ENCODE results near the gene ATAD5. TPM values are rescaled to one million over a fixed set of nuclear protein-coding genes. Genes with fewer than 3 reads are reported as not detected.

The ATAD5 gene
- total RNA-seq, 3 donors from 2014 or later, result 1.3 to 3.1 (median 1.6) TPM

DNA sequence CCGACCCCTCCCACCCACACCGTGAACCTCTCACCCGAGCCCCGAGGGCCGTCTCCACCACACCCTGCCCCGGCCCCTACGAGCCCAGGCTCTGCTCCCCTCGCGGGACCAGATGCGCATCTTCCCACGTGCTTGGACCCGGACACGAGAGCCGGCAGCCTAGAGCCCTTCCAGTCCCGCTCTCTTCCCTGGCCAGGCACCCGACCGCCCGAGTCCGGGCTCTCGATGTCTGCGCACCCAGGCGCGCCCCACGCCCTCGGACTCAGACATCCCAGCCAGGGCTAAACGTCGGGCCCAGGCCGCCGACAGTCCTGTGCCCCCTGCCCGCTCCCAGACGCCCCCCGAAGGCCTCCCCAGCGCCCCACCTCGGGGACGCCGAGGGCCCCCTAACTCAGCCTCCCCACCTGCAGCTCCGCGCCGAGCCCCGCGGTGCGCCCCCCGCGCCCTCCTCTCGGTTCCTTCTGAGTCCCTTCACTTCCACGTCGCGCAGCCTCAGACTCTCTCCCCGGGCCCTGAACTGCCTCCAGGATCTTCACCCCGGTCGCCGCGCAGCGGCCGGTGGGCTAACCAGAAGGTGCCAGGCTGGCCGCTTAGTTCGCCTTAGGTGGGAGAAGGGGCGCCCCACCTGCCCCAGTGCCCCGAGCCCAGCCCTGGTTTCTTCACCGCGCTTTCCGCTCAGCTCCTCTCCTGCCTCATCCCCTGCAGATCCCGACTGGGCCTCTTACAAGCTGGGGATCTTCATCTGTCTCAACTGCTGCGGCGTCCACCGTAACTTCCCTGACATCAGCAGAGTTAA lies 90.7 kb downstream of the ATAD5 start:
- no peaks in the 10 kb centered on the region for H3K9me3 ChIP-seq
- intact Hi-C loops (cut with DNase I; ENCODE audit: low total_unique reads), result no loop called here
- DNase-seq (ENCODE audit: low spot score in 2 of 2), result no peak
- H3K27me3 ChIP-seq, result peaks cover 5 to 22% of the 10 kb centered on the region in 2 donors
- no peak for TF ChIP-seq POLR2AphosphoS5 (IDR thresholded peaks at IDR 0.05)
- TF ChIP-seq, protein P1, sequence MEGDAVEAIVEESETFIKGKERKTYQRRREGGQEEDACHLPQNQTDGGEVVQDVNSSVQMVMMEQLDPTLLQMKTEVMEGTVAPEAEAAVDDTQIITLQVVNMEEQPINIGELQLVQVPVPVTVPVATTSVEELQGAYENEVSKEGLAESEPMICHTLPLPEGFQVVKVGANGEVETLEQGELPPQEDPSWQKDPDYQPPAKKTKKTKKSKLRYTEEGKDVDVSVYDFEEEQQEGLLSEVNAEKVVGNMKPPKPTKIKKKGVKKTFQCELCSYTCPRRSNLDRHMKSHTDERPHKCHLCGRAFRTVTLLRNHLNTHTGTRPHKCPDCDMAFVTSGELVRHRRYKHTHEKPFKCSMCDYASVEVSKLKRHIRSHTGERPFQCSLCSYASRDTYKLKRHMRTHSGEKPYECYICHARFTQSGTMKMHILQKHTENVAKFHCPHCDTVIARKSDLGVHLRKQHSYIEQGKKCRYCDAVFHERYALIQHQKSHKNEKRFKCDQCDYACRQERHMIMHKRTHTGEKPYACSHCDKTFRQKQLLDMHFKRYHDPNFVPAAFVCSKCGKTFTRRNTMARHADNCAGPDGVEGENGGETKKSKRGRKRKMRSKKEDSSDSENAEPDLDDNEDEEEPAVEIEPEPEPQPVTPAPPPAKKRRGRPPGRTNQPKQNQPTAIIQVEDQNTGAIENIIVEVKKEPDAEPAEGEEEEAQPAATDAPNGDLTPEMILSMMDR (IDR thresholded peaks at IDR 0.05), result no peak
- peak overlapping the region; percentile 55 to 77 (median 61) for H3K4me3 ChIP-seq
- H3K4me1 ChIP-seq, result peaks cover 0 to 10% of the 10 kb centered on the region in 2 donors
- peak overlapping the region in 1 of 2 donors; percentile 26 for H3K27ac ChIP-seq
- no peaks in the 10 kb centered on the region for H3K36me3 ChIP-seq

DNA sequence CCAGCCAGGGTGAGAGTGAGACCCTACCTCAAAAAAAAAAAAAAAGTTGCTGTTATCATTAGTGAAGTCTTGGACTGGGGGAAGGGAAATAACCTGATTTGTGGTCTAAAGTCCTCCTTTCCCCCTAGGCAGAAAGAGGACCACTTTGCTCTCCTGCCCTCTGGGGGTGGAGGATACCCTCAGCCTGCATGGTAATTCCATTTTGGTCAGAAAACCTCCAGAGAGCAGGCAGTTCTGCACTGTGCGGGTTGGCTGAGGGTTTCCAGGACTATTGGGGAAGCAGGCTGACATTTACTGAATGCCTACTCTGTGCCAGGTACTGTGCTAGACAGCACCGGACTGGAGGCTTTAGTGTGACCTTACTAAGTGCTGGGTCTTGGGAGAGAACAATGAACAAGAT lies 92.6 kb downstream of the ATAD5 start:
- peaks cover 5 to 22% of the 10 kb centered on the region in 2 donors for H3K27me3 ChIP-seq
- no peak for DNase-seq (ENCODE audit: low spot score in 2 of 2)
- no peaks in the 10 kb centered on the region for H3K36me3 ChIP-seq
- TF ChIP-seq POLR2AphosphoS5 (IDR thresholded peaks at IDR 0.05) (no peak), POLR2A (IDR thresholded peaks at IDR 0.05) (no peak)
- TF ChIP-seq, protein P1 (IDR thresholded peaks at IDR 0.05), result no peak
- H3K4me1 ChIP-seq, result peaks cover 0 to 10% of the 10 kb centered on the region in 2 donors
- H3K27ac ChIP-seq, result no peak overlapping the region
- no peak overlapping the region for H3K4me3 ChIP-seq
- no peaks in the 10 kb centered on the region for H3K9me3 ChIP-seq
- intact Hi-C loops (cut with DNase I; ENCODE audit: low total_unique reads), result no loop called here

DNA sequence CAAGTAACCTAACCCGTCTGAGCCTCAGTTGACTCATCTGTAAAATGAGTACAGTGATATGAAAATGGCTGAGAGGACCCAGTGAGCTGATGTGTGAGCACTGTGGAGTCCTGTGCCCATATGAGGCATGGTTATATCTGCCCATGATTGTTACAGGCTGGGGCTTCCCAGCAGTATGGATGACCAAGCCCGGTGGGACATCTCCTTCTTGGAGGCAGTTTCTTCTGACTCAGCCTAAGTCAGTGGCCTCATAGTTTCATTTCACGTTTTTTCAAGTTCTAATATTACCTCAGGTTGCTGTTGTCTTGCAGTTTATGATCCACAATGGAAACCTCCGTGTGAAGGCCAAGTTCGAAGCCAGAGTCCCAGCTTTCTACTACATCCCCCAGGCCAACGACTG lies 94.8 kb downstream of the ATAD5 start:
- no peak for DNase-seq (ENCODE audit: low spot score in 2 of 2)
- Histone ChIP-seq H3K4me3 (no peak overlapping the region), H3K9me3 (no peaks in the 10 kb centered on the region), H3K27ac (no peak overlapping the region), H3K4me1 (peaks cover 0 to 10% of the 10 kb centered on the region in 2 donors), H3K36me3 (no peaks in the 10 kb centered on the region), H3K27me3 (peaks cover 5 to 19% of the 10 kb centered on the region in 2 donors)
- TF ChIP-seq, protein P1 (IDR thresholded peaks at IDR 0.05), result no peak
- no peak for TF ChIP-seq POLR2AphosphoS5 (IDR thresholded peaks at IDR 0.05)
- TF ChIP-seq POLR2A (IDR thresholded peaks at IDR 0.05), result no peak
- intact Hi-C loops (cut with DNase I; ENCODE audit: low total_unique reads), result no loop called here

DNA sequence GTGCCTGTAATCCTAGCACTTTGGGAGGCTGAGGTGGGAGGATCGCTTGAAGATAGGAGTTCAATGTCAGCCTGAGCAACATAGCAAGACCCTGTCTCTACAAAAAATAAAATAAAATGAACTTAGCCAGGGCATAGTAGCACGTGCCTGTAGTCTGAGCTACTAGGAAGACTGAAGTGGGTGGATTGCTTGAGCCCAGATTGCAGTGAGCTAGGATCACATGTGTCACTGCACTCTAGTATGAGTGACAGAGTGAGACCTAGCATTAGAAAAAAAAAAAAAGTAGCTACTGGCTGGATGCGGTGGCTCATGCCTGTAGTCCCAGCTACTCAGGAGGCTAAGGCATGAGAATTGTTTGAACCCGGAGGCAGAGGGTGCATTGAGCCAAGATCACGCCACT lies 96.0 kb downstream of the ATAD5 start:
- Histone ChIP-seq H3K4me3 (no peak overlapping the region), H3K27me3 (peaks cover under 1 to 6% of the 10 kb centered on the region in 2 donors), H3K36me3 (no peaks in the 10 kb centered on the region), H3K9me3 (no peaks in the 10 kb centered on the region), H3K4me1 (no peaks in the 10 kb centered on the region), H3K27ac (no peak overlapping the region)
- TF ChIP-seq POLR2A (IDR thresholded peaks at IDR 0.05), result no peak
- intact Hi-C loops (cut with DNase I; ENCODE audit: low total_unique reads), result no loop called here
- no peak for DNase-seq (ENCODE audit: low spot score in 2 of 2)

DNA sequence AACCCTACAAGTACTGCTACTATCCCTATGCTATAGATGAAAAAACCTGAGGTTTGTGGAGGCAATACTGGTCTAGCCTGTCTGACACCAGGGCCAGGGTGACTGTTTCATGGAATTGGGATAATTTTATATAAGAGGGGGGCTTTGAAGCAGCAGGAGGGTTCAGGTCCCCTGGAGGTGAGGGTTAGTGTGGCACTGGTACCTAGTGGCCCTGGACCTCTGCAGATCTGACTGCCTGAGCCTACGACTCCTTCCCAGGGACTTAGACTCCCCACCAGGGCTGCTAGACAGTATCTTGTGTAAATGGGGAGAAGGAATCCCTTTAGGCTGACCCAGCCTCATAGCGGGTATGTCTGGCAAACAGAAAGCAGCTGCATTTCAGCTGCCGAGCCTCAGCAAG lies 96.8 kb downstream of the ATAD5 start:
- DNase-seq (ENCODE audit: low spot score in 2 of 2), result no peak
- Histone ChIP-seq H3K27me3 (no peaks in the 10 kb centered on the region), H3K4me1 (no peaks in the 10 kb centered on the region), H3K27ac (no peak overlapping the region), H3K9me3 (no peaks in the 10 kb centered on the region), H3K36me3 (no peaks in the 10 kb centered on the region), H3K4me3 (no peak overlapping the region)
- TF ChIP-seq POLR2AphosphoS5 (IDR thresholded peaks at IDR 0.05) (no peak), POLR2A (IDR thresholded peaks at IDR 0.05) (no peak)
- TF ChIP-seq, protein P1 (IDR thresholded peaks at IDR 0.05), result no peak
- intact Hi-C loops (cut with DNase I; ENCODE audit: low total_unique reads), result no loop called here

Data from breast epithelium (tissue), 4 donors.